ENCODE data around the gene BPI. TPM values are rescaled to one million over a fixed set of nuclear protein-coding genes. Genes with fewer than 3 reads are reported as not detected.

BPI gene
- total RNA-seq, 1 experiment from 2014 or later: not detected

DNA sequence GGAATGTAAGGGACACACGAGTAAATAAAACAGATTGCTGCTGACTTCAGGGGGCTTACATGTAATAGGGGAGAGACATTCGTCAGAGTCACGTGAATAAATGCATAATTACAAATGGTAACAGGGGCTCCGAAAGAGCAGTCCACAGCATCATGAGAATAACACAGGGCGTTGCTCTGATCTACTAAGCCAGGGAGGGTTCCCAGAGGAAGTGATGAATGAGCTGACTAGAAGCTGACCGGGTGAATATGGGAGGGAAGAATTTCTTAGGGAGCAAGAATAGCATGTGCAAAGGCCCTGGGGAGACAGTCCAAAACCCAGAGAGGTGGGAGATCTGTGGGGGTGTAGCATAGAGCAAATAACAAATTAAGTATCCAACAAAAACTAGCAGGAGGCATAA, 2.4 kb downstream of the BPI start:
- in situ Hi-C loops (cut with HindIII; ENCODE audit: low pct_unique_long_range_greater_than_20kb, low sequenced_read_pairs) (no loop called here), intact Hi-C loops (cut with micrococcal nuclease; ENCODE audit: unreplicated experiment) (no loop called here)
- Histone ChIP-seq H3K27me3 (ENCODE audit: control insufficient read depth, insufficient read depth, low read length) (no peaks in the 10 kb centered on the region), H3K36me3 (ENCODE audit: control insufficient read depth, insufficient read depth, low read length) (no peaks in the 10 kb centered on the region), H3K4me1 (ENCODE audit: control insufficient read depth, insufficient read depth, low read length) (no peaks in the 10 kb centered on the region), H3K9me3 (ENCODE audit: control insufficient read depth, insufficient read depth, low read depth, low read length) (no peaks in the 10 kb centered on the region), H3K4me3 (ENCODE audit: low read depth in 2 of 2, low read length in 2 of 2) (no peak overlapping the region), H3K27ac (ENCODE audit: low read length) (no peak overlapping the region)
- ChIA-PET POLR2A (no interaction called here), CTCF (interaction anchor here (1.6 kb wide), 1 partner anchor 85 kb away, joined by 3 read pairs; no protein-coding TSS in a partner anchor)
- BruUV-seq (replicated peaks): no TSS peak
- ATAC-seq (no peak), DNase-seq (ENCODE audit: low read depth, low spot score) (no peak)
- TF ChIP-seq, protein P1, sequence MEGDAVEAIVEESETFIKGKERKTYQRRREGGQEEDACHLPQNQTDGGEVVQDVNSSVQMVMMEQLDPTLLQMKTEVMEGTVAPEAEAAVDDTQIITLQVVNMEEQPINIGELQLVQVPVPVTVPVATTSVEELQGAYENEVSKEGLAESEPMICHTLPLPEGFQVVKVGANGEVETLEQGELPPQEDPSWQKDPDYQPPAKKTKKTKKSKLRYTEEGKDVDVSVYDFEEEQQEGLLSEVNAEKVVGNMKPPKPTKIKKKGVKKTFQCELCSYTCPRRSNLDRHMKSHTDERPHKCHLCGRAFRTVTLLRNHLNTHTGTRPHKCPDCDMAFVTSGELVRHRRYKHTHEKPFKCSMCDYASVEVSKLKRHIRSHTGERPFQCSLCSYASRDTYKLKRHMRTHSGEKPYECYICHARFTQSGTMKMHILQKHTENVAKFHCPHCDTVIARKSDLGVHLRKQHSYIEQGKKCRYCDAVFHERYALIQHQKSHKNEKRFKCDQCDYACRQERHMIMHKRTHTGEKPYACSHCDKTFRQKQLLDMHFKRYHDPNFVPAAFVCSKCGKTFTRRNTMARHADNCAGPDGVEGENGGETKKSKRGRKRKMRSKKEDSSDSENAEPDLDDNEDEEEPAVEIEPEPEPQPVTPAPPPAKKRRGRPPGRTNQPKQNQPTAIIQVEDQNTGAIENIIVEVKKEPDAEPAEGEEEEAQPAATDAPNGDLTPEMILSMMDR (IDR thresholded peaks at IDR 0.05): no peak
- no peak for TF ChIP-seq SIN3A (IDR thresholded peaks at IDR 0.05; ENCODE audit: borderline replicate concordance, insufficient read depth, low read depth, low read length)
- TF ChIP-seq, protein P2, sequence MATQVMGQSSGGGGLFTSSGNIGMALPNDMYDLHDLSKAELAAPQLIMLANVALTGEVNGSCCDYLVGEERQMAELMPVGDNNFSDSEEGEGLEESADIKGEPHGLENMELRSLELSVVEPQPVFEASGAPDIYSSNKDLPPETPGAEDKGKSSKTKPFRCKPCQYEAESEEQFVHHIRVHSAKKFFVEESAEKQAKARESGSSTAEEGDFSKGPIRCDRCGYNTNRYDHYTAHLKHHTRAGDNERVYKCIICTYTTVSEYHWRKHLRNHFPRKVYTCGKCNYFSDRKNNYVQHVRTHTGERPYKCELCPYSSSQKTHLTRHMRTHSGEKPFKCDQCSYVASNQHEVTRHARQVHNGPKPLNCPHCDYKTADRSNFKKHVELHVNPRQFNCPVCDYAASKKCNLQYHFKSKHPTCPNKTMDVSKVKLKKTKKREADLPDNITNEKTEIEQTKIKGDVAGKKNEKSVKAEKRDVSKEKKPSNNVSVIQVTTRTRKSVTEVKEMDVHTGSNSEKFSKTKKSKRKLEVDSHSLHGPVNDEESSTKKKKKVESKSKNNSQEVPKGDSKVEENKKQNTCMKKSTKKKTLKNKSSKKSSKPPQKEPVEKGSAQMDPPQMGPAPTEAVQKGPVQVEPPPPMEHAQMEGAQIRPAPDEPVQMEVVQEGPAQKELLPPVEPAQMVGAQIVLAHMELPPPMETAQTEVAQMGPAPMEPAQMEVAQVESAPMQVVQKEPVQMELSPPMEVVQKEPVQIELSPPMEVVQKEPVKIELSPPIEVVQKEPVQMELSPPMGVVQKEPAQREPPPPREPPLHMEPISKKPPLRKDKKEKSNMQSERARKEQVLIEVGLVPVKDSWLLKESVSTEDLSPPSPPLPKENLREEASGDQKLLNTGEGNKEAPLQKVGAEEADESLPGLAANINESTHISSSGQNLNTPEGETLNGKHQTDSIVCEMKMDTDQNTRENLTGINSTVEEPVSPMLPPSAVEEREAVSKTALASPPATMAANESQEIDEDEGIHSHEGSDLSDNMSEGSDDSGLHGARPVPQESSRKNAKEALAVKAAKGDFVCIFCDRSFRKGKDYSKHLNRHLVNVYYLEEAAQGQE (IDR thresholded peaks at IDR 0.05; ENCODE audit: insufficient read depth in 1 of 2, low read depth in 2 of 2, low read length in 1 of 2): no peak
- TF ChIP-seq TCF7L2 (IDR thresholded peaks at IDR 0.05; ENCODE audit: low read depth, low read length): no peak
- no peak for TF ChIP-seq POLR2AphosphoS5 (IDR thresholded peaks at IDR 0.05; ENCODE audit: low read depth, low read length)

DNA sequence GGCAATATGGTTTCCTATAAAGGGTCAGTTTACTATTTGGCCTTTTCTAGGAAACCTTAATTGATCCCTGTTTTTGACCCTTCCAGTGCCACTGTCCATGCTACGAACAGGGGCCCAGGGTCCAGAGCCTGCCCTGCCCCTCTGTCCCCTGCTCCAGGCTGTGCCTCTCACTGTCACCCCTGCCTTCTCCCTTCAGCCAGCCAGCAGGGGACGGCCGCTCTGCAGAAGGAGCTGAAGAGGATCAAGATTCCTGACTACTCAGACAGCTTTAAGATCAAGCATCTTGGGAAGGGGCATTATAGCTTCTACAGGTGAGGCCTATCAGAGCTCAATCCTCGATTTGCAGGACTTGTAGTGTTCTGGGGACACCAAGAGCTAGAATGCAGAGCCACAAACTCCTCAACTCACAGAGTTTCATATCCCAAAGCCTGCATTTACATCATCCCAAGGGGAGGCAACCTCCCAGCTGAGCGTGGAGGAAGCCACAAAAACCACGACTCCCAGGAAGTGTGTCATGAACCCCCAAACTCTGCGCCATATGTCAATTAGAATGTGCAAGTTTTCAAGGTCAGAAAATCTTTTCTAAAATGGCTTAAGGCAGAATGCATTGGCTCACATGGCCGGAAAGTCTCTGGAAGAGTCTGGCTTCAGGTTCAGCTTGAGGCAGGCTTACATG, 3.6 kb downstream of the BPI start:
- in situ Hi-C loops (cut with HindIII; ENCODE audit: low pct_unique_long_range_greater_than_20kb, low sequenced_read_pairs): no loop called here
- H3K9me3 ChIP-seq (ENCODE audit: control insufficient read depth, insufficient read depth, low read depth, low read length): no peaks in the 10 kb centered on the region
- intact Hi-C loops (cut with micrococcal nuclease; ENCODE audit: unreplicated experiment): no loop called here
- no peaks in the 10 kb centered on the region for H3K27me3 ChIP-seq (ENCODE audit: control insufficient read depth, insufficient read depth, low read length)
- ChIA-PET CTCF (interaction anchor here (0.8 kb wide), 1 partner anchor 15 kb away, joined by 3 read pairs; no protein-coding TSS in a partner anchor), POLR2A (interaction anchor here (0.5 kb wide), 1 partner anchor 269 kb away, joined by 8 read pairs; no protein-coding TSS in a partner anchor)
- TF ChIP-seq, protein P2 (IDR thresholded peaks at IDR 0.05; ENCODE audit: insufficient read depth in 1 of 2, low read depth in 2 of 2, low read length in 1 of 2): no peak
- TF ChIP-seq SIN3A (IDR thresholded peaks at IDR 0.05; ENCODE audit: borderline replicate concordance, insufficient read depth, low read depth, low read length) (no peak), POLR2AphosphoS5 (IDR thresholded peaks at IDR 0.05; ENCODE audit: low read depth, low read length) (no peak), TCF7L2 (IDR thresholded peaks at IDR 0.05; ENCODE audit: low read depth, low read length) (no peak)
- TF ChIP-seq, protein P1 (IDR thresholded peaks at IDR 0.05): no peak
- no peak overlapping the region for H3K4me3 ChIP-seq (ENCODE audit: low read depth in 2 of 2, low read length in 2 of 2)
- ATAC-seq: no peak
- H3K27ac ChIP-seq (ENCODE audit: low read length): no peak overlapping the region
- H3K36me3 ChIP-seq (ENCODE audit: control insufficient read depth, insufficient read depth, low read length): no peaks in the 10 kb centered on the region
- no peaks in the 10 kb centered on the region for H3K4me1 ChIP-seq (ENCODE audit: control insufficient read depth, insufficient read depth, low read length)
- no TSS peak for BruUV-seq (replicated peaks)
- DNase-seq (ENCODE audit: low read depth, low spot score): no peak

Measured in Panc1 (cell line).